GM21381 (cell line): ENCODE results near the gene ZC3H4.
"Not testable (repeated sequence)": the region's sequence is repeated elsewhere in the genome, so short reads cannot be mapped to it uniquely, and the experiment has no call there.

Experiments
- ATAC-seq: cut with Tn5 transposase; IDR thresholded peaks from one replicate; pipeline ENCODE4 v1.9.1; 2021; ENCODE audit warnings: mild to moderate bottlenecking, moderate library complexity; ENCODE audit not compliant: unreplicated experiment

ZC3H4 gene

DNA sequence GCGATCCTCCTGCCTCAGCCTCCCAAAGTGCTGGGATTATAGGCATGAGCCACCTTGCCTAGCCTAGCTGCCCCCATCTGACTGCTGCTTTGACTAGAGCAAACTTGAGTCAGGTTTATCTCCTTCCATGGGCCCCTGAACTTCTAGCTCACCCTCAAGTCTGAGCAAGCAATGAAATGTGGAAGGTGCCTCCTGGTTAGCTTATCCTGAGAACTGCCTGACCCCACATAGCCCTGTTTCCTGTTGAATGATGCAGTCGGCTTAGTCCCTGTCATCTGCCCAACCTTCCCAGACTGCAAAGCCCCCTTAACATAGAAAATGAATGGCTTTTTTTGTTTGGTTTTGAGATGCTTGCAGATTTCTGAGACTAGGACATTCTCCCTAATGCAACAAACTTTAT is 56.2 kb downstream of the ZC3H4 start:
- no peak for ATAC-seq

DNA sequence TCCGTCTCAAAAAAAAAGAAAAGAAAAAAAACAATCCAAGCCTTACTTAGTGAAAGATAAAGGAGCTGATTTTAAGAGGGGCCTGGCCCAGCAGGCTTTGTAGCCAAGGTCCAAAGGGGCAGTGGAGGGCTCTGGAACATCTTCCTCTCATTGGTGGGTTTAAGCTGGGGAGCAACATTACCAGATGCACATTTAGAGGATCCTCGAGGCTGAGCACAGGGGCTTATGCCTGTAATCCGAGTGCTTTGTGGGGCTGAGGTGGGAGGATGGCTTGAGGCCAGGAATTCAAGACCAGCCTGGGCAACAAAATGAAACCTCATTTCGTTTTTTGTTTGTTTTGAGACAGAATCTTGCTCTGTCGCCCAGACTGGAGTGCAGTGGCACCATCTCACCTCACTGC is 57.2 kb downstream of the ZC3H4 start:
- no peak for ATAC-seq

DNA sequence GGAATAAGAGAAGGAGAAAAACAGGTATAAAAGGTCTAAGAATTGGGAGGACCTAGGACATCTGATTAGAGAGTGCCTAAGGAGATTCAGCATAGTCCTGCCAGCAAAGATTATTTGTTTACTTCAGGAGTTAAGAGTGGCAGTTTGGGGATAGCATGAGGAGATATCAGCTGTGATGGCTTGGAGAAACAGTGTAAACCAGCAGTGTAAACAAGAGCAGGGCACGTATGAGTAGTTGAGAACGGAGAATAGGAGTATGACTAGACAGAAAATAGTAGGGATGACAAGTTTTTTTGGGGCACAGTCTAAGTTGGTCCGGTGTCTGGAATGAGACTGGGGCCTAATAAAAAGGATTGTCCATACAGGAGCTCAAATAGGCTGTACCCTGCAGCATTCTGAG is 63.0 kb downstream of the ZC3H4 start:
- ATAC-seq, result not testable (repeated sequence)

DNA sequence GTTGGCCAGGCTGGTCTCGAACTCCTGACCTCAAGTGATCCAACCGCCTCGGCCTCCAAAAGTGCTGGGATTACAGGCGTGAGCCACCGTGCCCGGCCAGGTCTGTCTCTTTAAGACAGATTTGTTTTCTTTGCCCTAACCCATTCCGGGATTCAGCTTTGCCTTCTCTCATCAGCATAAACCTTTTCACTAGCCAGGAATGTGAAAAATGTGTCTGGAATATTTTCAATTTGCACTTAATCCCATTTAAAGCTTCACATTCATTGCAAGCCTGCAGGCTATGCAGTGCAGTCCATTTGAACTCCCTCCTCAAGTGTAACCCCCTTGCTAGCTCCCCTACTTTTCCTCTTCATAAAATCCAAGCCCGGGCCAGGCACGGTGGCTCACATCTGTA is 64.3 kb downstream of the ZC3H4 start:
- no peak for ATAC-seq

DNA sequence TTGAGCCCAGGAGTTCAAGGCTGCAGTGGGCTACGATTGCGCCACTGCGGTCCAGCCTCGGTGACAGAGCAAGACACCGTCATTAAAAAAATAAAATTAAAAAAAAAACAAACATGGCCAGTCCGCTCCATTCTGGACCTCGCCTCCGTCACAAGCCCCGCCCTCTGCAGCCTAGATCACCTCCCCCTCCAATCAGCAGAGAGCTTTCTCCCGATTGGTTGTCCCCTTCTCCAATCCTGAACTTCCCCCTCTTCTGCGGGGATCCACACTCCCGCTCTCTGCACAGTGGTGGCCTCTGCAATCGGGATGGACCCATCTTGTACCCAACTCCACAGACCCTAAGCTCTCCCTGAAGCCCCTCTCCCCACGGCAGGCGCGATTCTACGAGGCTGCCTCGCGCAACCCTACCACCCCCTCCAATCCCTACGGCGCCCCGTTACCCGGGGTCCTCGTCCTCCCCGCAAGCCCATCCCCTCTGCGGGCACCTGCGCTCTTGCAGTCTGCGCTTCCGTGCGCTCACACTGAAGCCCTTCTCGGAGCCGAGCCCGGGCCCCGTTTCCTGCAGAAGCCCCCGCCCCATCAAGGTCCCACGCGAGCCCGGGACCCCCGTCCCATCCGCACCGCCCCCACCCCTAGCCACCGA is 65.7 kb downstream of the ZC3H4 start:
- peak; percentile 47 for ATAC-seq

DNA sequence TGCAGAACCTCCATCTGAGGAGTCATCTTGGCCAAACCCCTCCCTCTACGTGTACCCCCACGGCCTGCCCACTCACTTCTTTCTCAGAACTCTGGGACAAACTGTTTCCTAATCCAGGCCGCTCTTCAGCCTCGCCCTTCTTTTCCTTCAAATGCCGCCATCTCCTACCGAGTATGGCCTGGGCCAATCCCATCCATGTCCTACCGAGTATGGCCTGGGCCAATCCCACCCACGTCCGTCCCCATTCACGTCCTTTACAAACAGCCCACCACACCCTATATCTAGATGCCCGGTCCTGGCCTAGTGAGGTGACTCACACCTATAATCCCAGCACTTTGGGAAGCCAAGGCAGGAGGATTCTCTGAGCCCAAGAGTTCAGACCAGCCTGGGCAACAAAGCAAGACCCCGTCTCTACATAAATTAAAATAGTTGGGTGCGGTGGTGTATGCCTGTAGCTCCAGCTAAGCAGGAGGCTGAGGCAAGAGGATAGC is 66.3 kb downstream of the ZC3H4 start:
- ATAC-seq, result no peak

DNA sequence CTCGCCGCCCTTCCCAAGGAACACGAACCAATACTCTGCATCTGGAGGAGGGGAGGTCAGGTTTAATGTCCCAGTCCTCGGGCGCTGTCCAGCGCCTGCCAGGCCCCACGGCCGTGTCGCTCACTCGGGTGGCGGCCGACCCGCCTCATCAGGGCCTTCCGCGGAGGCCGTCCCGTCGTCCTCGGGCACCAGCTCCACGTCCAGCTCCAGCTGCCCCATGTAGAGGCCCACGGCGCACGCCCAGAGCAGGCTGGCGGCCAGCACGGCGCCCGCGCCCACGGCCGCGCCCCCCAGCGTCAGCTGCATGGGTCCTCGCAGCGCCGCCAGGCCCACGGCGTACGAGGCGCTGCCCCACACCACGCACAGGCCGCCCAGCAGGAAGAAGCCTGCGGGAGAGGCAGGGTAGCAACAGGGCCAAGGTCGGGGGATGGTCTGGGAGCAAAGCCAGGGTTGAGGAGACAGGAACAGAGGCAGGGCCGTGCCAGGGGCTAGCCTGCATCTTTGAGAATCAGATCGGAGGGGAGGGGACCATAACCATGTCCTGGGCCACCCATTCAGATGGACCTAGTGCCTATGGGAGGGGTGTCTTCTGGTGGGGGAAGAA is 67.6 kb downstream of the ZC3H4 start:
- no peak for ATAC-seq

DNA sequence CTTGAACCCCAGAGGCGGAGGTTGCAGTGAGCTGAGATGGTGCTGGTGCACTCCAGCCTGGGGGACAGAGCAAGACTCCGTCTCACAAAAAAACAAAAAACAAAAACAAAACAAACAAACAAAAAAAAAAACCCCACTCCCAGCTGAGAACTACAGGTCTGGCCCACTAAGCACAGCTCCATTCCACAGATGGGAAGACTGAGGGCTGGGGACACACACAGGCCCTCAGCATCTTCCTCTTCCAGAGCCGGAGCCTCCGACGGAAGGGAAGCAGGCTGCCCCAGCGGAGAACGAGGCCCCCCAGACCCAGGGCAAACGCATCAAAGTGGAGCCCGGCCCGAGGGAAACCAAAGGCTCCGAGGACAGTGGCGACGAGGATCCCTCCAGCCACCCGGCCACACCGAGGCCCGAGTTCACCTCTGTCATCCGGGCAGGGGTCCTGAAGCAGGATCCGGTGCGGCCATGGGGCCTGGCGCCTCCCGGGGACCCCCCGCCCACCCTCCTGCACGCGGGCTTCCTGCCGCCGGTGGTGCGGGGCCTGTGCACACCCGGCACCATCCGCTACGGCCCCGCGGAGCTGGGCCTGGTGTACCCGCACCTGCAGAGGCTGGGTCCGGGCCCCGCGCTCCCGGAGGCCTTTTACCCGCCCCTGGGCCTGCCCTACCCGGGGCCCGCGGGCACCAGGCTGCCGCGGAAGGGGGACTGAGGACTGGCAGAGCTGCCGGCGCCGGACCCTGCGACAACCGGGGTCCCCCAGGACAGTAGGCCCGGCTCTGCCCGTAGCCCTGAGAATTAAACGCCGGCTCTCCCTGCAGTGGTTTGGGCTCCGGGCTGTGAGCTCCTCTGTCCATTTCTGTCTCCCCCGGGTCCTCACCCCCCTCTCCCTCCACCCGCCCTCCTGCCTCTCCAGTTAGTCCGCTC is 68.4 kb downstream of the ZC3H4 start:
- no peak for ATAC-seq

DNA sequence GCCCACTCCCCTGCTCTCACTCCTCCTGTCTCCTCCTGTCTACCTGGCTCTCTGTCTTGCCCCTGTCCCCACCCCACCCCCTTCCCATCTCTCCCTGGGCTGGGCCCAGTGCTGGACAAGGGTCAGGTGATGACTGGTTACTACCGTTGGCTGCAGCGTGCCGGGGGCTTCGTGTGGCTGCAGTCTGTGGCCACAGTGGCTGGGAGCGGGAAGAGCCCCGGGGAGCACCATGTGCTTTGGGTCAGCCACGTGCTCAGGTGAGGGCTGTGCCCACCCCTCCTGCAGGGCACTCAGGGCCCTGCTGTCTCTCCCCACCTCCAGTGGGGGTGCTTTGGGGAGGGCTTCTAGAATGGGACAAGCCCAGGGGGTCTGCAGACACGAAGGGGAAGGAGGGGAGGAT is 72.7 kb downstream of the ZC3H4 start:
- no peak for ATAC-seq

DNA sequence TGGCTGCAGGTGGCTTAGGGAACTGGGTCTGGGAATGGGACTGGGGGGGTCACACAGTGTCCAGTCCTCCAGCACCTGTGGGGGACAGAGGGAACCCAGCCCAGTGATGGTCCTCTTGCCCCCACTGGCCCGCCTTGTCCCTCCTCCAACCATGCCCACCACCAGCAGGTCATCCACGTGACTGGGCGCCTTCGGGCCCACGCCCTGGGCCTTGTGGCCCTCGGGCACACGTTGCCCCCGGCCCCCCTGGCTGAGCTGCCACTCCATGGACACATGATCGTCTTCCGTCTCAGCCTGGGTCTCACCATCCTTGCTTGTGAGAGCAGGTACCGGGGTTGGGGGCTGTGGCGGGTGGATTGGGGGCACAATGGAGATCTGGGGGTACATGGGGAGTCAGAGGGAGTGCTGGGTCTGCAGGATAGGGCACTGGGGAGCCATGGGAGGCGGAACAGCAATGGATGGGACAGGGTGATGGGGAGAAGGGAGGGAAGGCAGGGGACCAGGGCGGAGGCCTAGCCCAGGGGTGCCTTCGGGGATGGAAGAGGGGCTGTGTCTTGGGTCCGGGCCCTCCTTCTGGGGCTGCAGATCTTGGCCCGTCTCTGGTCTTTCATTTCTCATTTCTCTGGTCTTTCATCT is 74.2 kb downstream of the ZC3H4 start:
- no peak for ATAC-seq

DNA sequence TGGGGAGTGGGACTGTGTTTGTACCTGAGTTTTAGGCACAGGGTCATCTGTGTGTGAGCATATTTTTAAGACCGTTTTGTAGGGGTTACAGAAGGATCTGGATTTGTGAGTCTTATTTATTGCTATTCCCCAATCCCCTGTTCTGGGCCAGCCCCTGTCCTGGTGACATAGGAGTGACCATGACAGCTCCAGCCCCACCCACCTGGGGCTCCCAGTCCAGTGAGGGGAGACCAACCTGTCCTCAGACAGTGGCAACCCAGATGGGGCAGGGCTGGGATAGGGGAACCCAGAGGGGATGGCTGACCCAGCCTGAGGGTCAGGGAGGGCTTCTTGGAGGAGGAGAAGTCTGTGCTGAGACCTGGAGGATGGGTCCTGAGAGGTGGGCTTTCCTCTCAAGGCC is 75.8 kb downstream of the ZC3H4 start:
- ATAC-seq, result no peak

DNA sequence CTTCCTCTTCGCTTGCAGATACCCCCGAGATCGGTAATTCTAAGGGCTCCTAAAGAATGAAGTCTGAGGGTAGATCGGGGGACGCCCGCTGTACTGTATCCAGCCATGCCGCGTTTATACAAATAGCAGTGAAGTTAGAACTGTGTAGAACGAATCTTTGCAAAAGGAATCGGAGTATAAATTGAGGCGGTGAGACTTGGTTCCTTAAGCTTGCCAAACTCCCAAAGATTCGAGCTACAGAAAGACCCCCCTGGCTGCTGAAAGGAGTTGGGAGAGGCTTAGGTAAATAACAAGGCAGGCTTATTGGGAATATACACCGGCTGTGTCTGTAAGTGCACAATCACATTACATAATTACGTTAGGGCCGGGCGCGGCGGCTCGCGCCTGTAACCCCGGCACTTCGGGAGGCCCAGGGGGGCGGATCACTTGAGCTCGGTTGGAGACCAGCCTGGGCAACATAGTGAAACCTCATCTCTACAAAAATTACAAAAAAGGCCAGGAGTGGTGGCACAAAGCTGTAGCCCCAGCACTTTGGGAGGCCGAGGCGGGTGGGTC is 77.4 kb downstream of the ZC3H4 start:
- ATAC-seq, result no peak

DNA sequence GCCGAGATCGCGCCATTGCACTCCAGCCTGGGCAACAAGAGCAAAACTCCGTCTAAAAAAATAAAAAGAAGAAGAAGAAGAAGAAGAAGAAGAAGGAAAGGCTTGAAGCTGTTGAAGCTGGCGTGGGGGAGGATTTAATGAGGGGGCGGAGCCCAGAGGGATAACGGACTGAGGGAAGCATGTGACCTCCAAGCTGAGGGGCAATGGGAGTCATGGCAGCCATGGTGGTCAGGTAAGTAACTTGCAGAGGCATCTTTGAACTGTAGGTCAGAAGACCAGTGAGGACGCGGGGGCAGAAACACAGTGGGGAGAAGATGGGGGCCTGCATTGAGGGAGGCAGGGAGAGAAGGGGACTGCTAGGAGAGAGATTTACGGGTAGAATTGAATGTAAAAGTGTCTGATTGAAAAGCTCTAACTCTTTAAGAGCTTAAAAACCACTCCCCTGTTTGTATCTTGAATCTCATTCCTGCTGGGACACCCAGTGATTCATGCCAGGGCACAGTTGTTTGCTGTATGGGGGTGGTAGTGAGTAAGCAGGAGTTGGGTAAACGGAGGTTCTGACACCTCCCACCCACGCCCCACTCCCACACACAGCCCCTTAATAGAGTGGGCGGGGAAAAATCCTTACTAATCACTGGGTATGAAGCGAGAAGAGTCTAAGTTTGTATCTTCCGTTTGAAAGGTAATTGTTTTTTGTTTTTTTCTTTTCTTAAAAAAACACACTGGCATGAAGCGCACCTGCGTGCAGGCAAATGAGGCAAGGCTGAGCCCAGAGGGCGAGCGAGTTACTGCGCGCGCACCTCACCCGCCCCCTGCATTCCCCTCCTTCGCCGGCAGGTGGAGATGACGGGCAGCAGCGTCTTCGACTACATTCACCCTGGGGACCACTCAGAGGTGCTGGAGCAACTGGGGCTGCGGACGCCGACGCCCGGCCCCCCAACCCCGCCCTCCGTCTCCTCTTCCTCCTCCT is 78.2 kb downstream of the ZC3H4 start:
- ATAC-seq, result no peak

DNA sequence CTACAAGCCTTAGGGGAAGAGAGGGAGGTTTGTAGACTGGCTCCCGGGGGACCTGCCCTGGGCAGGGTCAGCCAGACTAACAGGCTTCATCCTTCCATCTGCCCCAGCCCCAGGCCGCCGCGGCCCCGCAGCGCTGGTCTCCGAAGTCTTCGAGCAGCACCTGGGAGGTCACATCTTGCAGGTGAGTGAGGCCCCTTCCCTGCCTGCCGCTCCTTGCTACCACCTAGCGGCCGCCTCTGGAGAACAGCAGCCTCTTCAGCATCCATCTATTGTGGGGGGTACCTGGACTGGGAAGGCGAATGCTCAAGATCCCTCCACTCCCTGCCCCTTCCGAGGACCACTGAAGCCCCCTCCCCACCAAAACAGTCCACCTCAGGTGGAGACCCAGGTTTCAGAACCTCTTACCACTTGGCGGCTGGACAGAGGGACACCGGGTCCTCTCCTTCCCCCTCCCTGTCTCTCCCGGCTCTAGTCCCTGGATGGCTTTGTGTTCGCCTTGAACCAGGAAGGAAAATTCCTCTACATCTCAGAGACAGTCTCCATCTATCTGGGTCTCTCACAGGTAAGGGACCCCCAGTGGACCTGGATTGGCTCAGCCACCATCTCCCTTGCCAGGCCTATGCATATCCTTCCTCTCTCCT is 81.3 kb downstream of the ZC3H4 start:
- no peak for ATAC-seq

DNA sequence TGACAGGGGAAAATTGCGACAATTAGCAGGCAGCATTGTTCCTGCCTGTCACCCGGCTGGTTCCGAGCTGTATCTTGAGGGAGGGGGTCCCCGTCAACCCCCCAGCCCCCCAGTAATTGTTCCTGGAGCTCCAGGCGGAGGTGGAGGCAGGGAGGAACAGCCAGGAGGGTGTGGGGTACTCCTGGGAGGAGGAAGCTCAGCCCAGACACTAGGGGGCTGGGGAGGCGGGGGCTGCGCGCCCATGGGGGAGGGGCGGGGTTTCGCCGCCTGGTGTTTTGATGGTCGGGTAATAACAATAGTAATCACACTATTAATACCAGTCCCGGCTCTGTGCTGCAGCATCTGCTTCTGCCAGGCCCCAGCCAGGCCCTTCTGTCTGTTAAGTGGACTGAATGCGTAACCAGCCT is 85.4 kb downstream of the ZC3H4 start:
- ATAC-seq, result no peak

DNA sequence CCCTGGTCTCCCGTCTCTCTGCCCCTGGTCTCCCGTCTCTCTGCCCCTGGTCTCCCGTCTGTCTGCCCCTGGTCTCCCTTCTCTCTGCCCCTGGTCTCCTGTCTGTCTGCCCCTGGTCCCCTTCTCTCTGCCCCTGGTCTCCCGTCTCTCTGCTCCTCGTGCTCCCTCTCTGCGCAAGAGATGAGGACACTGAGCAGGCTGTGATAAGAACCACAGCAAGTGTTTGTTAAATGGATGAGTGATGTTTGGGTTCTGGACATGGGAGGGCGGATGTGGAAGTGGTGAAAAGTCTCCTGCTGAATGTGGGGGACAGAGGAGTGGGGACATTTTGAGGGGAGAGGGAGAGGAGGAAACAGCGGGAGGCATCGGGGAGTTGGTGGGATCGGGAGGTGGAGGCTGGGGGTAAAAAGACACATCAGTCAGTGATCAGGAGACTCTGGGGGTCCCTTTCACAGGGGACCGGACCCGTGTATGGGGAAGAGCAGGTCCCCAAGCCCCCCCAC is 85.9 kb downstream of the ZC3H4 start:
- no peak for ATAC-seq

DNA sequence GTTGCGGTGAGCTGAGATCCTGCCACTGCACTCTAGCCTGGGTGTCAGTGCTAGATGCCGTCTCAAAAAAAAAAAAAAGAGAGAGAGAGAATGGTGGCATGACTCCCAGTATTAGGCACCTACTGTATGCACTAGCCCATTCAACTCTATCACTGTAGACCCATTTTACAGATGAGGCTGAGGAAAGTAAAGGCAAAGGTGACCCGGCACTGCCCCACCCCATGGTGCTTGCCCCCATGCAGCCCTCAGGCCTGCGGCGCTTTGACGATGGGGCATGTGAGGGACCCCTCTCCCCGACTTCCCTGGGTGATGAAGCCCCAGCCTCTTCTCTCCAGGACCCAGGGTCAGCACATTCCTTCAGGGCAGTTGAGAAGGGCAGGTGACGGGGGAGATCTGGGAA is 86.7 kb downstream of the ZC3H4 start:
- no peak for ATAC-seq

DNA sequence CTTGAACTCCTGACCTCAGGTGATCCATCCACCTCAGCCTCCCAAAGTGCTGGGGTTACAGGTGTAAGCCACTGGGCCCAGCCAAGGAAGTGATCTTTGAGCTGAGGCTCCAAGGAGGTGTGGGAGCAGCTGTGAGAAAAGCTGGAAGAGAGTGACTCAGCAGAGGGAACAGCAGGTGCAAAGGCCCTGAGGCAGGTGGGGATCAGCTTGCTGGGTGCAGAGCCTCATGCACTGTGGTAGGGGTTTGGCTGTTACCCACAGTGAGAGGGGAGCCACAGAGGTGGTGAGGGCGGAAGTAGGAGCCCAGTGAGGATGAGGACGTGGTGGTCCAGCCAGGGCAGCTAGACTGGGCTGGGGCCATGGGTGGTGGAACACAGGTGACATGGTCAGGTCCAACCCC is 87.4 kb downstream of the ZC3H4 start:
- no peak for ATAC-seq

DNA sequence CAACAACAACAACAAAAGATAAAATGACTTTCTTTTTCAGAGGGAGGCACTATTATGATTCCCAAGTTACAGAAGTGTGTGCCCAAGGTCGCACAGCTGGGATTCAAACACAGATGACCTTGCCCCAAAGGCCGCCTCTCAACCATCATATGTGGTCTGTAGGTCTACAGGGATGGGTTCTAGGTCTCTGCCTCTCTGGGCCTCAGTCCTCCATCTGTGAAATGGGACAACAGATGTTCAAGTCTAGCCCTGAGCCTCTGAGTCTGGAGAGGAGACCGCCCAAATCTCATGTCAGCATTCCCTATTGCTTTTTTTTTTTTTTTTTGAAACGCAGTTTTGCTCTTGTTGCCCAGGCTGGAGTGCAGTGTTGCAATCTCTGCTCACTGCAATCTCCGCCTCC is 89.1 kb downstream of the ZC3H4 start:
- no peak for ATAC-seq
